Retina (tissue), 1 donor: ENCODE measurements around the gene VASH2.
"Not testable (repeated sequence)": the region's sequence is repeated elsewhere in the genome, so short reads cannot be mapped to it uniquely, and the experiment has no call there.

ENCODE experiments used
- DNase-seq: peaks from one replicate; pipeline ENCODE4 v3.0.0-alpha.2; 2016

Gene VASH2

GRCh38 chr1:212959266-212960220 lies 9.2 kb downstream of the VASH2 start:
- peak; percentile 85 for DNase-seq

- DNase-seq = no peak
Measured at GRCh38 chr1:212960932-212961331, 10.6 kb downstream of the VASH2 start.

GRCh38 chr1:212962509-212962908 lies 12.2 kb downstream of the VASH2 start:
- DNase-seq = no peak

GRCh38 chr1:212964102-212964501 lies 13.8 kb downstream of the VASH2 start:
- no peak for DNase-seq

GRCh38 chr1:212964993-212965392 lies 14.7 kb downstream of the VASH2 start:
- DNase-seq = not testable (repeated sequence)

- no peak for DNase-seq
Measured at GRCh38 chr1:212966616-212967015, 16.3 kb downstream of the VASH2 start.

GRCh38 chr1:212967801-212968200 lies 17.5 kb downstream of the VASH2 start:
- DNase-seq = peak; percentile 35

GRCh38 chr1:212968368-212968863 lies 18.1 kb downstream of the VASH2 start:
- DNase-seq = peak; percentile 62

GRCh38 chr1:212970085-212970484 lies 19.7 kb downstream of the VASH2 start:
- DNase-seq = no peak

- no peak for DNase-seq
Measured at GRCh38 chr1:212971312-212971711, 21.0 kb downstream of the VASH2 start.

- DNase-seq = no peak
Measured at GRCh38 chr1:212973426-212973825, 23.1 kb downstream of the VASH2 start.

GRCh38 chr1:212973899-212974298 lies 23.6 kb downstream of the VASH2 start:
- DNase-seq = no peak

GRCh38 chr1:212974711-212975110 lies 24.4 kb downstream of the VASH2 start:
- no peak for DNase-seq

GRCh38 chr1:212975111-212975918 lies 25.0 kb downstream of the VASH2 start:
- DNase-seq = no peak

GRCh38 chr1:212976586-212976985 lies 26.2 kb downstream of the VASH2 start:
- DNase-seq = no peak

GRCh38 chr1:212977781-212978645 lies 27.7 kb downstream of the VASH2 start:
- no peak for DNase-seq

GRCh38 chr1:212979340-212980122 lies 29.2 kb downstream of the VASH2 start:
- DNase-seq = no peak

- DNase-seq = no peak
Measured at GRCh38 chr1:212980123-212980785, 29.9 kb downstream of the VASH2 start.

- DNase-seq = peak; percentile 25
Measured at GRCh38 chr1:212981025-212981495, 30.7 kb downstream of the VASH2 start.

GRCh38 chr1:212981571-212982328 lies 31.4 kb downstream of the VASH2 start:
- DNase-seq = peak; percentile 29
